Measurements from ENCODE around the gene GALR2. TPM values are rescaled to one million over a fixed set of nuclear protein-coding genes. Genes with fewer than 3 reads are reported as not detected.

The GALR2 gene
- total RNA-seq, 1 donor from 2014 or later: not detected

DNA sequence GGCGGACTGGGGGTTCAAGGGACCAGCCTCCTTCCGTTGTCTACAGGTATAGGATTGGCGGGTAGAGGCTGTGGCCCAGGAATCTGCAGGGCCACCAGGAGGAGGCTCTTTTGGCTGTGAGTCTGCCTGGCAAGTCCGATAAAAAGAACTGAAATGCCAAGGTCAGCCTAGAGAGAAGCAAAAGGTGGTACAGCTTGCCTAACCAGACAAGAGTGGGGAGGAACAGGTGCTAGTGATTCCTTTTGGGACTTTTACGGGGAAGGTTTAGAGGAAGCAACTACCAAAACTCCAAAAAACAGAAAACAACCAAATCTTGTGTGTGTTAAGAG is 41.8 kb upstream of the GALR2 start:
- TF ChIP-seq, protein P1, sequence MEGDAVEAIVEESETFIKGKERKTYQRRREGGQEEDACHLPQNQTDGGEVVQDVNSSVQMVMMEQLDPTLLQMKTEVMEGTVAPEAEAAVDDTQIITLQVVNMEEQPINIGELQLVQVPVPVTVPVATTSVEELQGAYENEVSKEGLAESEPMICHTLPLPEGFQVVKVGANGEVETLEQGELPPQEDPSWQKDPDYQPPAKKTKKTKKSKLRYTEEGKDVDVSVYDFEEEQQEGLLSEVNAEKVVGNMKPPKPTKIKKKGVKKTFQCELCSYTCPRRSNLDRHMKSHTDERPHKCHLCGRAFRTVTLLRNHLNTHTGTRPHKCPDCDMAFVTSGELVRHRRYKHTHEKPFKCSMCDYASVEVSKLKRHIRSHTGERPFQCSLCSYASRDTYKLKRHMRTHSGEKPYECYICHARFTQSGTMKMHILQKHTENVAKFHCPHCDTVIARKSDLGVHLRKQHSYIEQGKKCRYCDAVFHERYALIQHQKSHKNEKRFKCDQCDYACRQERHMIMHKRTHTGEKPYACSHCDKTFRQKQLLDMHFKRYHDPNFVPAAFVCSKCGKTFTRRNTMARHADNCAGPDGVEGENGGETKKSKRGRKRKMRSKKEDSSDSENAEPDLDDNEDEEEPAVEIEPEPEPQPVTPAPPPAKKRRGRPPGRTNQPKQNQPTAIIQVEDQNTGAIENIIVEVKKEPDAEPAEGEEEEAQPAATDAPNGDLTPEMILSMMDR (conservative IDR thresholded peaks at IDR 0.05): no peak
- Mint-ChIP-seq H3K36me3 (ENCODE audit: low read depth) (no peaks in the 10 kb centered on the region), H3K27me3 (ENCODE audit: low read depth) (no peaks in the 10 kb centered on the region), H3K4me1 (peaks cover 14% of the 10 kb centered on the region), H3K4me3 (no peak overlapping the region), H3K9me3 (no peaks in the 10 kb centered on the region), H3K27ac (ENCODE audit: unreplicated experiment) (no peak overlapping the region)
- DNase-seq (ENCODE audit: low read depth, low spot score): no peak

DNA sequence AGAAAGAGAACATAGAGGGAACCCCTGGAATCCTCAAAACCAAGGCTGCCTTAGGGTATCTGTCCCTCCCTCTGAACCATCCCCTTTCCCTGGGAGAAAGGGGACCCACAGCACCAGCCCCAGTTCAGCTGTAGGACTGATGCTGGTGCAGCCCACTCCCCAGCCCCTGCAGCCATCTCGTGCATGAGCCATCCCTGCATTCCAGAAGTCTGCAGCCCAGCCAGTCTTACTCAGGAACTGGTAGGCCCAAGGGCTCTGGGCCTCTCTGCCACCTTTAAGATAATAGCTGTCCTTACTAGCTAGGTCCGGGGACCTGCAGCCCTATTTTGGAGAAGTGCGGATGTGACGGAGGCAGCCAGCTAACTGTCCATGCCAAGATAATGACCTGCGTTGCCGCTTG is 41.4 kb upstream of the GALR2 start:
- Mint-ChIP-seq H3K27me3 (ENCODE audit: low read depth) (no peaks in the 10 kb centered on the region), H3K9me3 (no peaks in the 10 kb centered on the region), H3K27ac (ENCODE audit: unreplicated experiment) (no peak overlapping the region), H3K36me3 (ENCODE audit: low read depth) (peaks cover 2% of the 10 kb centered on the region), H3K4me1 (peaks cover 14% of the 10 kb centered on the region), H3K4me3 (no peak overlapping the region)
- TF ChIP-seq, protein P1 (conservative IDR thresholded peaks at IDR 0.05): no peak
- DNase-seq (ENCODE audit: low read depth, low spot score): no peak

DNA sequence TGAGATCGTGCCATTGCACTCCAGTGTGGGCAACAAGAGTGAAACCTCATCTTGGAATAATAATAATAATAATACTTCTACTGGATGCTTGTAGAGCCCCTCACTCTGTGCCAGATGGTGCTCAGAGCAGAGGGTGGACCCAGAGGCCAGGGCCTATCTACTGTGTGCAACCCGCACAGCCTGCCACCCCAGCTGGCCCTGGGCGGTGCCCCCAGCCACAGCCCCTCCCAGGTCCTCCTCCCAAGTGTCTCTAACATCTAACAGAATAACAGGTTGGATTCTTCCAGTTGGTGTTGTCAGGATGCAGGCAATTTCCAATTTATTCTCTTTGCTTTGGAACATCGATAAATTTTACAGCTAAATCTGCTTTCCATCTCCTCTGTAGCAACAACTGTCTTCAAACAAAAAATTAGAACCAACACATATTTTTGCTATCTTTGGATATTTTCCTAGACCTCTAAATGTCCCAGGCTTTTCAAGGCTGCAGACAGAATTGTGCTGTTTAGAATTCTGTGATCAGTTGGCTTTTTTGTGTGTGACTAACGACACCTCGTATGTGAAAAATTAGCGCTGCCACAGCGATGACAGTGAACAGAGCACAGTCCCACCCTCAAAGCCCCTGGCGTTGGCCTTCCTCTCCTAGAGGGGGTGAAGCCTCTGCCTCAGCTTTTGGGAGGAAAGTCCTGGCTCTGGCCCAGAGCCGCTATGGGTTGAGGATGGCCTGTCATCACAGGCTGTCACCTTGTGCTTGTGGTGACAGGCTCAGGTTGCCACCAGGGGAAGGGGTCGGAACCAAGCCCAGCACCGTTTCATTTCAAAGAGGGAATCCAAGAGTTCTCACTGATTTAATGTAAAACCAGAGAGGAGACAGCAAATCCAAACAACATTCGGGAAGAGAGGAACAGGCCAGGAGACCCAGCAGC is 39.9 kb upstream of the GALR2 start:
- Mint-ChIP-seq H3K27ac (ENCODE audit: unreplicated experiment) (no peak overlapping the region), H3K27me3 (ENCODE audit: low read depth) (no peaks in the 10 kb centered on the region), H3K4me3 (no peak overlapping the region), H3K9me3 (no peaks in the 10 kb centered on the region), H3K36me3 (ENCODE audit: low read depth) (peaks cover 17% of the 10 kb centered on the region), H3K4me1 (peaks cover 4% of the 10 kb centered on the region)
- TF ChIP-seq, protein P1 (conservative IDR thresholded peaks at IDR 0.05): no peak
- DNase-seq (ENCODE audit: low read depth, low spot score): no peak

DNA sequence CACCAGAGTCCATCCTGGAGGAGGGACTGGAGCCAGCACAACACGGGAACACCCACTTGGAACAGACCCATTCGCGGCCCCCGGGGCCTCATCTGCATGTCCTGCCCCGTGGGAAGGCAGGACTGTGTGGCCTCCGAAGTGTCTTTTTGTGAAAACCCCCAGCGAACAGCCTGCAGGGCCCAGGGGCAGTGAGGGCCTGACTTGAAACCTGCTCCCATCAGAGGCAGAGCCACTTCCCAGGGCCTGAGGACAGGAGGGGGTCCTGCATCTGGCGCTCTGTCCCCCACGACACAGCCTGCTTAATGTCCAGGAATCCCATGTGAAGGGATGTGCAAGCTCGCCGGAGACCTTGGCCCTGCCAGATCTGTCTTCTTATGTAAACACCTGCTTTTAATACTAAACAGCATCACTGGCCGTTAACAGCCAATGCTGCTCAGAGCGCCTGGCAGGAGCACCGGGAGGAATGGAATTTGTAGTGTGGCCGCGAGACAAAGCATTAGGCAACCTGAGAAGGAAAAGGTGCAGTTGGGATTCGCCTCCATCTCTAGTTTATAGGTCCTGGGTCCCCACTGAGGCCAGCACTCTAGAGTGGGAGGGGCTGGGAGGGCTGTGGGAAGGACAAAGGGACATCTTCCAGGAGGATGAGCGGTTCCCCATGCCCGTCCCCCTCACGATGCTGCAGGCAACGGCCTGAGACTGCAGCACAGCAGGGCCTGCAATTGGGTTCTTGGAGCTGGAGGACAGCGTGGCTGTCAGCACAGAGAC is 37.9 kb upstream of the GALR2 start:
- H3K36me3 Mint-ChIP-seq (ENCODE audit: low read depth): peaks cover 21% of the 10 kb centered on the region
- H3K9me3 Mint-ChIP-seq: no peaks in the 10 kb centered on the region
- TF ChIP-seq, protein P1 (conservative IDR thresholded peaks at IDR 0.05): no peak
- DNase-seq (ENCODE audit: low read depth, low spot score): no peak
- no peaks in the 10 kb centered on the region for H3K4me1 Mint-ChIP-seq
- no peak overlapping the region for H3K27ac Mint-ChIP-seq (ENCODE audit: unreplicated experiment)
- H3K27me3 Mint-ChIP-seq (ENCODE audit: low read depth): no peaks in the 10 kb centered on the region
- H3K4me3 Mint-ChIP-seq: no peak overlapping the region

DNA sequence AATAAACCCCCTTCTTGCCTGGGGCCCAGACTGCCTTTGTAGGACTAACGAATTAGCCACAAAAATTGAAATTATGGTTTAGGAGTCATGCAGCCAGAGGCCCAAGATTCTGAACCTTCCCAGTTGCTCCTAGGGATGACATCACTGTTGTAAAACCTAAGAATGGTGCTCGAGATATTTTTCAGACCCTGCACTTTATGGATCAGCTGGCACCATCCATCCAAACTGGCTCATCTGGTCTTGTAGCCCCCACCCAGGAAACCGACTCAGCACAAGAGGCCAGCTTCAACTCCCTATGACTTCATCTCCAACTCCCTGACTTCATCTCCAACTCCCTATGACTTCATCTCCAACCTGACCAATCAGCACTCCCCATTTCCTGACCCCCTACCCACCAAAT is 36.5 kb upstream of the GALR2 start:
- no peaks in the 10 kb centered on the region for H3K4me1 Mint-ChIP-seq
- H3K9me3 Mint-ChIP-seq: no peaks in the 10 kb centered on the region
- H3K4me3 Mint-ChIP-seq: no peak overlapping the region
- TF ChIP-seq, protein P1 (conservative IDR thresholded peaks at IDR 0.05): no peak
- DNase-seq (ENCODE audit: low read depth, low spot score): no peak
- H3K27me3 Mint-ChIP-seq (ENCODE audit: low read depth): no peaks in the 10 kb centered on the region
- peaks cover 21% of the 10 kb centered on the region for H3K36me3 Mint-ChIP-seq (ENCODE audit: low read depth)
- H3K27ac Mint-ChIP-seq (ENCODE audit: unreplicated experiment): peak overlapping the region; percentile 6
